ENCODE results near the gene SUSD1.
"Not testable (repeated sequence)": the region's sequence is repeated elsewhere in the genome, so short reads cannot be mapped to it uniquely, and the experiment has no call there.

DNA sequence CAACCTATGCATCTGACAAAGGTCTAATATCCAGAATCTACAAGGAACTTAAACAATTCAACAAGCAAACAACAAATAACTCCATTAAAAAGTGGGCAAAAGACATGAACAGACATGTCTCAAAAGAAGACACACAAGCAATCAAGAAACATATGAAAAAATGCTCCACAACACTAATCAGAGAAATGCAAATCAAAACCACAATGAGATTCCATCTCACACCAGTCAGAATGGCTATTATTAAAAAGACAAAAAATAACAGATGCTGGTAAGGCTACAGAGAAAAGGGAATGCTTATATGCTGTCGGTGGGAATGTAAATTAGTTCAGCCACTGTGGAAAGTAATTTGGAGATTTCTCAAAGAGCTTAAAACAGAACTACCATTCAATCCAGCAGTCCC, 41.3 kb downstream of the SUSD1 start:
- TF ChIP-seq, protein P1, sequence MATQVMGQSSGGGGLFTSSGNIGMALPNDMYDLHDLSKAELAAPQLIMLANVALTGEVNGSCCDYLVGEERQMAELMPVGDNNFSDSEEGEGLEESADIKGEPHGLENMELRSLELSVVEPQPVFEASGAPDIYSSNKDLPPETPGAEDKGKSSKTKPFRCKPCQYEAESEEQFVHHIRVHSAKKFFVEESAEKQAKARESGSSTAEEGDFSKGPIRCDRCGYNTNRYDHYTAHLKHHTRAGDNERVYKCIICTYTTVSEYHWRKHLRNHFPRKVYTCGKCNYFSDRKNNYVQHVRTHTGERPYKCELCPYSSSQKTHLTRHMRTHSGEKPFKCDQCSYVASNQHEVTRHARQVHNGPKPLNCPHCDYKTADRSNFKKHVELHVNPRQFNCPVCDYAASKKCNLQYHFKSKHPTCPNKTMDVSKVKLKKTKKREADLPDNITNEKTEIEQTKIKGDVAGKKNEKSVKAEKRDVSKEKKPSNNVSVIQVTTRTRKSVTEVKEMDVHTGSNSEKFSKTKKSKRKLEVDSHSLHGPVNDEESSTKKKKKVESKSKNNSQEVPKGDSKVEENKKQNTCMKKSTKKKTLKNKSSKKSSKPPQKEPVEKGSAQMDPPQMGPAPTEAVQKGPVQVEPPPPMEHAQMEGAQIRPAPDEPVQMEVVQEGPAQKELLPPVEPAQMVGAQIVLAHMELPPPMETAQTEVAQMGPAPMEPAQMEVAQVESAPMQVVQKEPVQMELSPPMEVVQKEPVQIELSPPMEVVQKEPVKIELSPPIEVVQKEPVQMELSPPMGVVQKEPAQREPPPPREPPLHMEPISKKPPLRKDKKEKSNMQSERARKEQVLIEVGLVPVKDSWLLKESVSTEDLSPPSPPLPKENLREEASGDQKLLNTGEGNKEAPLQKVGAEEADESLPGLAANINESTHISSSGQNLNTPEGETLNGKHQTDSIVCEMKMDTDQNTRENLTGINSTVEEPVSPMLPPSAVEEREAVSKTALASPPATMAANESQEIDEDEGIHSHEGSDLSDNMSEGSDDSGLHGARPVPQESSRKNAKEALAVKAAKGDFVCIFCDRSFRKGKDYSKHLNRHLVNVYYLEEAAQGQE (IDR thresholded peaks at IDR 0.05; ENCODE audit: borderline replicate concordance): not testable (repeated sequence)
- TF ChIP-seq, protein P2, sequence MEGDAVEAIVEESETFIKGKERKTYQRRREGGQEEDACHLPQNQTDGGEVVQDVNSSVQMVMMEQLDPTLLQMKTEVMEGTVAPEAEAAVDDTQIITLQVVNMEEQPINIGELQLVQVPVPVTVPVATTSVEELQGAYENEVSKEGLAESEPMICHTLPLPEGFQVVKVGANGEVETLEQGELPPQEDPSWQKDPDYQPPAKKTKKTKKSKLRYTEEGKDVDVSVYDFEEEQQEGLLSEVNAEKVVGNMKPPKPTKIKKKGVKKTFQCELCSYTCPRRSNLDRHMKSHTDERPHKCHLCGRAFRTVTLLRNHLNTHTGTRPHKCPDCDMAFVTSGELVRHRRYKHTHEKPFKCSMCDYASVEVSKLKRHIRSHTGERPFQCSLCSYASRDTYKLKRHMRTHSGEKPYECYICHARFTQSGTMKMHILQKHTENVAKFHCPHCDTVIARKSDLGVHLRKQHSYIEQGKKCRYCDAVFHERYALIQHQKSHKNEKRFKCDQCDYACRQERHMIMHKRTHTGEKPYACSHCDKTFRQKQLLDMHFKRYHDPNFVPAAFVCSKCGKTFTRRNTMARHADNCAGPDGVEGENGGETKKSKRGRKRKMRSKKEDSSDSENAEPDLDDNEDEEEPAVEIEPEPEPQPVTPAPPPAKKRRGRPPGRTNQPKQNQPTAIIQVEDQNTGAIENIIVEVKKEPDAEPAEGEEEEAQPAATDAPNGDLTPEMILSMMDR (IDR thresholded peaks at IDR 0.05; ENCODE audit: poor library complexity, severe bottlenecking): not testable (repeated sequence)
- not testable (repeated sequence) for TF ChIP-seq RAD21 (conservative IDR thresholded peaks at IDR 0.05); MXI1 (conservative IDR thresholded peaks at IDR 0.05; ENCODE audit: poor library complexity, severe bottlenecking); SMC3 (conservative IDR thresholded peaks at IDR 0.05; ENCODE audit: poor library complexity); TAF1 (IDR thresholded peaks at IDR 0.05; ENCODE audit: low read depth); EZH2 (IDR thresholded peaks at IDR 0.05; ENCODE audit: borderline replicate concordance, insufficient read depth, low read length, poor library complexity, severe bottlenecking)

All from neural cell (in vitro differentiated cells).